PC-9 (cell line): ENCODE data around the gene CNKSR3. TPM values are rescaled to one million over a fixed set of nuclear protein-coding genes. Genes with fewer than 3 reads are reported as not detected.

Experiments used
- BruUV-seq: library from RNA; stranded (reverse); fragments of 400-500 nt; replicated peaks from 2 replicates; lab custom pipeline; 2021; lab: Mats Ljungman, UMichigan
- CTCF ChIA-PET: fragments of 300-600 bp; sonication (Branson Sonifier 250); formaldehyde crosslinking; loops from one replicate; lab custom pipeline; 2022; ENCODE audit warnings: antibody characterized with exemption; lab: Charles Lee
- POLR2A ChIA-PET: fragments of 300-600 bp; sonication (Branson Sonifier 250); formaldehyde crosslinking; loops from one replicate; lab custom pipeline; 2022; ENCODE audit warnings: antibody characterized with exemption; ENCODE audit not compliant: unreplicated experiment; lab: Charles Lee
- DNase-seq, 2 experiments: peaks; one replicate each; pipeline versions ENCODE4 v3.0.0 to v3.0.0-alpha.2; 2015 to 2022; ENCODE audit warnings: mixed read lengths in 1 of 2
- H2AFZ ChIP-seq: fragments of 200-600 bp; sonication (generic); 2 replicates; pipeline ENCODE4 v1.8.1; 2017; ENCODE audit warnings: antibody characterized with exemption
- H3F3A ChIP-seq: fragments of 200-600 bp; sonication (generic); 2 replicates; pipeline ENCODE4 v1.8.1; 2017; ENCODE audit warnings: antibody characterized with exemption, mild to moderate bottlenecking, low read depth; ENCODE audit not compliant: insufficient read depth
- H3K27ac ChIP-seq: fragments of 200-600 bp; sonication (generic); 2 replicates; pipeline ENCODE4 v1.6.1; 2016; ENCODE audit warnings: mixed run types
- H3K27me3 ChIP-seq: fragments of 200-600 bp; sonication (generic); 2 replicates; pipeline ENCODE4 v1.6.1; 2016; ENCODE audit warnings: low read depth, mixed run types; ENCODE audit not compliant: insufficient read depth
- H3K36me3 ChIP-seq: fragments of 200-600 bp; sonication (generic); 2 replicates; pipeline ENCODE4 v1.6.1; 2016; ENCODE audit warnings: low read depth, mixed run types
- H3K4me1 ChIP-seq: fragments of 200-600 bp; sonication (generic); replicated peaks from 2 replicates; pipeline ENCODE4 v1.6.1; 2016; ENCODE audit warnings: mixed run types; ENCODE audit not compliant: insufficient read depth
- H3K4me2 ChIP-seq: fragments of 200-600 bp; sonication (generic); 2 replicates; pipeline ENCODE4 v1.6.1; 2017; ENCODE audit warnings: mixed run types
- H3K4me3 ChIP-seq: fragments of 200-600 bp; sonication (generic); 2 replicates; pipeline ENCODE4 v1.6.1; 2016; ENCODE audit warnings: mixed run types
- H3K79me2 ChIP-seq: fragments of 200-600 bp; sonication (generic); 2 replicates; pipeline ENCODE4 v1.6.1; 2017; ENCODE audit warnings: low read depth, mixed run types
- H3K9me2 ChIP-seq: fragments of 200-600 bp; sonication (generic); 2 replicates; pipeline ENCODE4 v1.8.1; 2017; ENCODE audit warnings: mild to moderate bottlenecking; ENCODE audit not compliant: insufficient read depth
- H3K9me3 ChIP-seq: fragments of 200-600 bp; sonication (generic); 2 replicates; pipeline ENCODE4 v1.8.1; 2016; ENCODE audit warnings: low read depth; ENCODE audit not compliant: insufficient read depth
- H4K20me1 ChIP-seq: fragments of 200-600 bp; sonication (generic); 2 replicates; pipeline ENCODE4 v1.8.1; 2017; ENCODE audit not compliant: insufficient read depth
- EZH2 ChIP-seq: fragments of 200-600 bp; sonication (generic); IDR thresholded peaks from 2 replicates; pipeline ENCODE4 v1.8.0; 2017; ENCODE audit warnings: antibody characterized with exemption, low read depth
- intact Hi-C: fragments of 100-400 bp; cut with micrococcal nuclease; formaldehyde crosslinking; loops from one replicate; pipeline ENCODE4 v1.10.0; 2022; ENCODE audit not compliant: unreplicated experiment
- total RNA-seq: library from RNA; stranded (reverse); gene quantifications from 2 replicates; pipeline ENCODE4 v1.2.3, GENCODE V29; 2021
- TF ChIP-seq, protein P1 (sequence below): fragments of 200-600 bp; sonication (generic); conservative IDR thresholded peaks from 2 replicates; pipeline ENCODE4 v1.6.1; 2017; ENCODE audit warnings: mixed run types, antibody characterized with exemption, mild to moderate bottlenecking, moderate library complexity

The CNKSR3 gene
- total RNA-seq, 1 experiment from 2014 or later, result 4.7 TPM

DNA sequence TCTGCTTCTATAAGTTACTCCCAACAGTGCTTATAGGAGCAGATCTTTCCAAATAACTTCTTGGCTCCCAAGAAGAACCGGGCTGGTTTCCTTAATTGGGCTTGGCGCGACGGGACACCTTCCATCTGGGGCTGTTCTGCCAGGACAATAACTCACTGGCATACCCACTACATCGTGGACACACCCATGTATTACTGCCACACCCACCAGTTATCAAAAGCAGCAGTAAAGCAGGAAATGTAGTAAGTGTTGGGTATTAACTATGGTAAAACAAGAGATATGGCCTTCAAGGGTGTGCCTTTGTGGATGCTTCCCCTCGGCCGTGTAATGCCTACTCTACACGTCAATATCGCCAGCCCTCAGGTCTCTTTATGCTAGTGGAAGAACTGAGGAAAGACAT lies 24.7 kb downstream of the CNKSR3 start:
- no peak for DNase-seq
- Histone ChIP-seq H3K36me3 (no peaks in the 10 kb centered on the region), H3K27ac (no peak overlapping the region), H4K20me1 (no peaks in the 10 kb centered on the region), H3K4me1 (no peaks in the 10 kb centered on the region), H3K4me3 (no peak overlapping the region), H3F3A (no peaks in the 10 kb centered on the region), H3K9me2 (no peaks in the 10 kb centered on the region), H3K79me2 (no peaks in the 10 kb centered on the region), H3K4me2 (no peak overlapping the region), H3K9me3 (no peaks in the 10 kb centered on the region), H3K27me3 (no peaks in the 10 kb centered on the region), H2AFZ (no peak overlapping the region)
- intact Hi-C loops, result no loop called here
- POLR2A ChIA-PET, result no interaction called here
- TF ChIP-seq, protein P1, sequence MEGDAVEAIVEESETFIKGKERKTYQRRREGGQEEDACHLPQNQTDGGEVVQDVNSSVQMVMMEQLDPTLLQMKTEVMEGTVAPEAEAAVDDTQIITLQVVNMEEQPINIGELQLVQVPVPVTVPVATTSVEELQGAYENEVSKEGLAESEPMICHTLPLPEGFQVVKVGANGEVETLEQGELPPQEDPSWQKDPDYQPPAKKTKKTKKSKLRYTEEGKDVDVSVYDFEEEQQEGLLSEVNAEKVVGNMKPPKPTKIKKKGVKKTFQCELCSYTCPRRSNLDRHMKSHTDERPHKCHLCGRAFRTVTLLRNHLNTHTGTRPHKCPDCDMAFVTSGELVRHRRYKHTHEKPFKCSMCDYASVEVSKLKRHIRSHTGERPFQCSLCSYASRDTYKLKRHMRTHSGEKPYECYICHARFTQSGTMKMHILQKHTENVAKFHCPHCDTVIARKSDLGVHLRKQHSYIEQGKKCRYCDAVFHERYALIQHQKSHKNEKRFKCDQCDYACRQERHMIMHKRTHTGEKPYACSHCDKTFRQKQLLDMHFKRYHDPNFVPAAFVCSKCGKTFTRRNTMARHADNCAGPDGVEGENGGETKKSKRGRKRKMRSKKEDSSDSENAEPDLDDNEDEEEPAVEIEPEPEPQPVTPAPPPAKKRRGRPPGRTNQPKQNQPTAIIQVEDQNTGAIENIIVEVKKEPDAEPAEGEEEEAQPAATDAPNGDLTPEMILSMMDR, result no peak
- no peak for TF ChIP-seq EZH2
- no TSS peak for BruUV-seq
- CTCF ChIA-PET, result no interaction called here

GRCh38 chr6:154484942-154485341 lies 25.5 kb downstream of the CNKSR3 start:
- no peaks in the 10 kb centered on the region for H3K4me1 ChIP-seq
- no peaks in the 10 kb centered on the region for H3F3A ChIP-seq
- DNase-seq, result no peak
- H3K27ac ChIP-seq, result no peak overlapping the region
- CTCF ChIA-PET, result no interaction called here
- no peaks in the 10 kb centered on the region for H3K27me3 ChIP-seq
- no peak overlapping the region for H3K4me2 ChIP-seq
- TF ChIP-seq, protein P1, result no peak
- TF ChIP-seq EZH2, result no peak
- H3K9me2 ChIP-seq, result no peaks in the 10 kb centered on the region
- POLR2A ChIA-PET, result no interaction called here
- no peaks in the 10 kb centered on the region for H3K9me3 ChIP-seq
- H4K20me1 ChIP-seq, result no peaks in the 10 kb centered on the region
- intact Hi-C loops, result no loop called here
- BruUV-seq, result no TSS peak
- no peaks in the 10 kb centered on the region for H3K36me3 ChIP-seq
- H2AFZ ChIP-seq, result no peak overlapping the region
- H3K79me2 ChIP-seq, result no peaks in the 10 kb centered on the region
- no peak overlapping the region for H3K4me3 ChIP-seq

DNA sequence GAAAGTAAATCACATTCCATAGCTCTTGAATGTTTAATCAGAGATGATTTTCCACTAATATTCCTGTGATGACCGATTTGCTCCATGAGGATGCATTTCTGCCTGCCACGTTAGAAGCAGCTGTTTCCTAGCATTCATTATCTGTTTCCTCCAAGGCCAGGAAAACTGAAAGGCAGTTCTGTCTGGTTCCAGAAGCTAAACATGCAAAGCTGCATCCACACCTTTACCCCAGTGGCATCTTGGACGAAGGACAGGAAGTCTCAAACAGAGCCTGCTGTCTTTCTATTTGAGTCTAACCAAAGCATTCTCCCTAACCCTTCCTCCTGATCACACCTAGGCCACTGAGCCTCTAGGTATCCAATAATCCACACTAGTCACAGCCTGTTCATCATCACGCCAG lies 27.6 kb downstream of the CNKSR3 start:
- intact Hi-C loops, result no loop called here
- no TSS peak for BruUV-seq
- DNase-seq, result no peak
- Histone ChIP-seq H3K4me1 (no peaks in the 10 kb centered on the region), H3K9me2 (no peaks in the 10 kb centered on the region), H3K4me3 (no peak overlapping the region), H3F3A (no peaks in the 10 kb centered on the region), H2AFZ (no peak overlapping the region), H3K9me3 (no peaks in the 10 kb centered on the region), H3K27me3 (no peaks in the 10 kb centered on the region), H3K4me2 (no peak overlapping the region), H3K27ac (no peak overlapping the region), H3K79me2 (no peaks in the 10 kb centered on the region), H3K36me3 (no peaks in the 10 kb centered on the region), H4K20me1 (no peaks in the 10 kb centered on the region)
- ChIA-PET POLR2A (interaction anchor here (0.7 kb wide), 1 partner anchor 11 kb away, joined by 3 read pairs; no protein-coding TSS in a partner anchor), CTCF (no interaction called here)
- TF ChIP-seq, protein P1, result no peak
- no peak for TF ChIP-seq EZH2
